Trophoblast cell (in vitro differentiated cells and primary cell): ENCODE results near the gene IL1RAPL2.

ENCODE experiments used
- DNase-seq, 2 donors: peaks; one replicate each; pipeline ENCODE4 v3.0.0-alpha.2; 2016
- H2AFZ ChIP-seq: 2 replicates; pipeline ENCODE4 v1.6.1; 2013; ENCODE audit warnings: low read length, moderate library complexity, mild to moderate bottlenecking; ENCODE audit not compliant: insufficient read depth, poor library complexity
- H2AK5ac ChIP-seq: 2 replicates; pipeline ENCODE4 v1.6.1; 2013; ENCODE audit warnings: mild to moderate bottlenecking, low read length
- H2BK120ac ChIP-seq: 2 replicates; pipeline ENCODE4 v1.6.1; 2013; ENCODE audit warnings: low read length, mild to moderate bottlenecking, moderate library complexity; ENCODE audit not compliant: insufficient read depth, poor library complexity
- H2BK12ac ChIP-seq: 2 replicates; pipeline ENCODE4 v1.6.1; 2013; ENCODE audit warnings: mild to moderate bottlenecking, low read length, moderate library complexity
- H2BK5ac ChIP-seq: 2 replicates; pipeline ENCODE4 v1.6.1; 2013; ENCODE audit warnings: low read length, low read depth, moderate library complexity, mild to moderate bottlenecking; ENCODE audit not compliant: poor library complexity
- H3K14ac ChIP-seq: 2 replicates; pipeline ENCODE4 v1.6.1; 2013; ENCODE audit warnings: mild to moderate bottlenecking, low read length
- H3K18ac ChIP-seq: 2 replicates; pipeline ENCODE4 v1.6.1; 2013; ENCODE audit warnings: mild to moderate bottlenecking, low read length
- H3K23ac ChIP-seq: 2 replicates; pipeline ENCODE4 v1.6.1; 2013; ENCODE audit warnings: low read length
- H3K27ac ChIP-seq: 2 replicates; pipeline ENCODE4 v1.5.1; 2013; ENCODE audit warnings: low read depth, mild to moderate bottlenecking, inconsistent platforms, low read length, moderate library complexity
- H3K27me3 ChIP-seq: 2 replicates; pipeline ENCODE4 v1.6.1; 2013; ENCODE audit warnings: inconsistent platforms, mild to moderate bottlenecking, low read length, moderate library complexity; ENCODE audit not compliant: insufficient read depth
- H3K36me3 ChIP-seq, 2 experiments: 1 replicate in 1 of 2; 2 replicates in 1 of 2; pipeline ENCODE4 v1.6.1; 2013; ENCODE audit warnings: low read length in 2 of 2, mild to moderate bottlenecking in 2 of 2, moderate library complexity in 1 of 2; ENCODE audit not compliant: insufficient read depth in 2 of 2, control insufficient read depth in 1 of 2
- H3K4ac ChIP-seq: 2 replicates; pipeline ENCODE4 v1.6.1; 2013; ENCODE audit warnings: low read depth, mild to moderate bottlenecking, low read length, moderate library complexity
- H3K4me1 ChIP-seq, 2 experiments: 1 replicate in 1 of 2; 2 replicates in 1 of 2; pipeline ENCODE4 v1.6.1; 2013; ENCODE audit warnings: low read length in 2 of 2, mild to moderate bottlenecking in 2 of 2, moderate library complexity in 1 of 2; ENCODE audit not compliant: insufficient read depth in 2 of 2, control insufficient read depth in 1 of 2
- H3K4me2 ChIP-seq: 2 replicates; pipeline ENCODE4 v1.6.1; 2013; ENCODE audit warnings: inconsistent platforms, mild to moderate bottlenecking, low read length, moderate library complexity
- H3K4me3 ChIP-seq: 2 replicates; pipeline ENCODE4 v1.5.1; 2013; ENCODE audit warnings: mild to moderate bottlenecking, low read depth, low read length, inconsistent platforms
- H3K79me1 ChIP-seq: one replicate; pipeline ENCODE4 v1.6.1; 2013; ENCODE audit warnings: low read length
- H3K79me2 ChIP-seq: 2 replicates; pipeline ENCODE4 v1.6.1; 2013; ENCODE audit warnings: low read length, mild to moderate bottlenecking; ENCODE audit not compliant: control insufficient read depth, insufficient read depth, poor library complexity
- H3K9ac ChIP-seq: 2 replicates; pipeline ENCODE4 v1.6.1; 2013; ENCODE audit warnings: mild to moderate bottlenecking, low read length
- H3K9me3 ChIP-seq: 2 replicates; pipeline ENCODE4 v1.6.1; 2013; ENCODE audit warnings: low read depth, mild to moderate bottlenecking, control low read depth, inconsistent platforms, low read length; ENCODE audit not compliant: insufficient read depth
- H4K12ac ChIP-seq: 2 replicates; pipeline ENCODE4 v1.6.1; 2013; ENCODE audit warnings: low read depth, mild to moderate bottlenecking, low read length, moderate library complexity
- H4K8ac ChIP-seq: 2 replicates; pipeline ENCODE4 v1.6.1; 2013; ENCODE audit warnings: low read depth, mild to moderate bottlenecking, low read length, moderate library complexity
- H4K91ac ChIP-seq: one replicate; pipeline ENCODE4 v1.6.1; 2013; ENCODE audit warnings: low read depth, mild to moderate bottlenecking, low read length, moderate library complexity
- WGBS: extraction: QIAGEN DNeasy Blood & Tissue Kit; methylation state at CpG from one replicate; pipeline ENCODE4 v1.1.7; 2013; ENCODE audit warnings: missing lambda C conversion rate; ENCODE audit not compliant: insufficient read length, insufficient coverage; ENCODE audit errors: extremely low coverage; 5-methylcytosine and 5-hydroxymethylcytosine counted together

IL1RAPL2 gene

DNA sequence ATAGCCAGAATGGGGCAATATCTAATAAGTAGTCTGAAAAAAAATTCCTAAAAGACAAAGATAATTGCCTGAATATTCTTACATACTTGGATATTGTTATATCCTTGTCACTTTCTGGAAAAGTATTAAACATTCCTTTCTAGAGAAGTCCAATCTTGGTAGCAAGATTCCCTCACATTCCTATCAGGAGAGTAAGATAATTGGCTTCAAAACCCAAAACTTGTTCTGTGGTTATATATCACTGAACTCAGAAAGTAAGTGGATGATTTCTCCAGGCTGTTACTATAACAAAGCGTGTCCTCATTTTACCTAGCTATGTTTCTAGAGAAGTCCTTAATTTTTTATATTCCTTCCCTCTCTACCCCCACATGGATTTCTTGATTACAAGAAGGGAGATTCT is 700.5 kb downstream of the IL1RAPL2 start:
- no peak for DNase-seq
- H3K9me3 ChIP-seq, result no peaks in the 10 kb centered on the region
- no peak overlapping the region for H3K14ac ChIP-seq
- no peaks in the 10 kb centered on the region for H3K4me1 ChIP-seq
- H3K4ac ChIP-seq, result no peak overlapping the region
- H4K12ac ChIP-seq, result no peak overlapping the region
- no peaks in the 10 kb centered on the region for H3K79me1 ChIP-seq
- H4K8ac ChIP-seq, result no peak overlapping the region
- no peaks in the 10 kb centered on the region for H3K36me3 ChIP-seq
- H2BK5ac ChIP-seq, result no peak overlapping the region
- H3K9ac ChIP-seq, result no peak overlapping the region
- H3K4me2 ChIP-seq, result no peak overlapping the region
- H3K23ac ChIP-seq, result no peak overlapping the region
- H3K79me2 ChIP-seq, result no peaks in the 10 kb centered on the region
- no peaks in the 10 kb centered on the region for H3K27me3 ChIP-seq
- H2BK12ac ChIP-seq, result no peak overlapping the region
- H2BK120ac ChIP-seq, result no peak overlapping the region
- no peak overlapping the region for H2AK5ac ChIP-seq
- no peak overlapping the region for H2AFZ ChIP-seq
- no peak overlapping the region for H3K18ac ChIP-seq
- H3K4me3 ChIP-seq, result no peak overlapping the region
- no CpG with 5 or more reads among the region's 1 CpG for WGBS
- no peak overlapping the region for H4K91ac ChIP-seq
- no peak overlapping the region for H3K27ac ChIP-seq

DNA sequence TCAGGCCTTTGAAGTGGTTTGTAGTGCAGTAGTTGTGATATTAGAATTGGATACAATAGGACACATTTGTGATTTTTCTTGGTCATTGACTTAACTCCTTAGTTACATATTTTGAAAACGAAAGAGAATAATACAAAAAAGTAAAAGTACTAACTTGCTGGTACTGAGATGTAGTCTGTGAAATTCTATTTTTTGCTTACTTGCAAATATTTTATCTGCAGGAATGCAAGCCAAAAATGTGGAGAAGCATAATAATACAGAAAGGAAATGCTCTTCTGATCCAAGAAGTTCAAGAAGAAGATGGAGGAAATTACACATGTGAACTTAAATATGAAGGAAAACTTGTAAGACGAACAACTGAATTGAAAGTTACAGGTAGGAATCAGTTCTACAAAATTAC is 701.2 kb downstream of the IL1RAPL2 start:
- Histone ChIP-seq H2AK5ac (no peak overlapping the region), H3K9ac (no peak overlapping the region), H3K9me3 (no peaks in the 10 kb centered on the region), H3K4me1 (no peaks in the 10 kb centered on the region), H3K14ac (no peak overlapping the region), H3K79me2 (no peaks in the 10 kb centered on the region), H3K18ac (no peak overlapping the region), H3K4ac (no peak overlapping the region), H2BK12ac (no peak overlapping the region), H4K8ac (no peak overlapping the region), H3K4me2 (no peak overlapping the region), H2BK120ac (no peak overlapping the region), H2BK5ac (no peak overlapping the region), H4K91ac (no peak overlapping the region), H3K36me3 (no peaks in the 10 kb centered on the region), H3K79me1 (no peaks in the 10 kb centered on the region), H2AFZ (no peak overlapping the region), H3K27ac (no peak overlapping the region), H3K27me3 (no peaks in the 10 kb centered on the region), H3K23ac (no peak overlapping the region), H3K4me3 (no peak overlapping the region), H4K12ac (no peak overlapping the region)
- no peak for DNase-seq
- no CpG with 5 or more reads among the region's 2 CpGs for WGBS

DNA sequence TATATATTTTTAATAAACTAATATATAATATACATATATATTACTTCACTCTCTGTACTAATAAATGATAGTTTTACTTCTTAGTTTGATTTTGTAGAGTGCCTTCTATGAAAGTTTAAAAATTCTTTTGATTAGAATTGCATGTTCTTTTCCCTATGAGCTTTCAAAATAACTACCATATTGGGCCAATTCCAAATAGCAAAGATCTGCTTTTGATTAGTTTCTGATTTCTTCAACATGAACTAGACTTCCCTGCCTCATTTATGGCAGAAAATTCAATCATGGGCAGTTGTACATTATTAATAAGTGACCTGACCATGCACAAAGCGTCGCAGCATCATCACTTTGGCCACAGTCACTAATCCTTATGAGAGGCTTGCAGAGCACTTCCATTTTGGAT is 703.4 kb downstream of the IL1RAPL2 start:
- Histone ChIP-seq H2BK12ac (no peak overlapping the region), H3K36me3 (no peaks in the 10 kb centered on the region), H3K4ac (no peak overlapping the region), H4K12ac (no peak overlapping the region), H3K23ac (no peak overlapping the region), H3K4me3 (no peak overlapping the region), H3K4me2 (no peak overlapping the region), H4K8ac (no peak overlapping the region), H3K79me1 (no peaks in the 10 kb centered on the region), H2BK5ac (no peak overlapping the region), H3K14ac (no peak overlapping the region), H3K18ac (no peak overlapping the region), H2AK5ac (no peak overlapping the region), H4K91ac (no peak overlapping the region), H3K9me3 (no peaks in the 10 kb centered on the region), H3K4me1 (no peaks in the 10 kb centered on the region), H3K9ac (no peak overlapping the region), H2BK120ac (no peak overlapping the region), H2AFZ (no peak overlapping the region), H3K79me2 (no peaks in the 10 kb centered on the region), H3K27me3 (no peaks in the 10 kb centered on the region), H3K27ac (no peak overlapping the region)
- WGBS, result no CpG with 5 or more reads among the region's 2 CpGs
- no peak for DNase-seq

DNA sequence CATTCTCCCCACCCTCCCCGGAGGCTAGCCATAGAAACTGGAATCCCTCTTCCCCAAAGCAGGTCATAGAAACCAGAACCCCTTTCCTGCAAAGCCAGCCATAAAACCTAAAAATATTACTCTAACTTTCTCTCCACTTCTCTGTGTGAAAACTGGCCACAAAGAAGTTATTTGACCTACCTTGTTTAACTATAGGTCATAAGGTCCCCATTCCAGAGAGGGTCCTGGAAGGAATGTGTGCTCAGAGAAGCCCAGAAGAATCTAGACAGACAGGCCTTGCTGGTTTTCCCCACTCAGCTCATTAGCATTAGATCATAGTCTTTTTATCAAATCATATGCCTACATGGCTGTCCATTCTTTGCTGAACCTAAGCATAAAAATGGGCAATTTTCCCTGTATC is 707.3 kb downstream of the IL1RAPL2 start:
- Histone ChIP-seq H3K9me3 (no peaks in the 10 kb centered on the region), H3K9ac (no peak overlapping the region), H4K12ac (no peak overlapping the region), H2BK5ac (no peak overlapping the region), H3K27ac (peak overlapping the region; percentile 47), H3K18ac (no peak overlapping the region), H3K23ac (no peak overlapping the region), H4K8ac (no peak overlapping the region), H2BK12ac (no peak overlapping the region), H3K79me1 (no peaks in the 10 kb centered on the region), H3K4me1 (no peaks in the 10 kb centered on the region), H2BK120ac (no peak overlapping the region), H2AK5ac (no peak overlapping the region), H4K91ac (no peak overlapping the region), H3K14ac (no peak overlapping the region), H3K4me2 (peak overlapping the region; percentile 14), H2AFZ (no peak overlapping the region), H3K4ac (no peak overlapping the region), H3K4me3 (no peak overlapping the region), H3K27me3 (no peaks in the 10 kb centered on the region), H3K79me2 (no peaks in the 10 kb centered on the region), H3K36me3 (no peaks in the 10 kb centered on the region)
- no CpG with 5 or more reads among the region's 1 CpG for WGBS
- peak; percentile 2 to 46 for DNase-seq
